ENCODE measurements around the gene LOXL3.

DNA sequence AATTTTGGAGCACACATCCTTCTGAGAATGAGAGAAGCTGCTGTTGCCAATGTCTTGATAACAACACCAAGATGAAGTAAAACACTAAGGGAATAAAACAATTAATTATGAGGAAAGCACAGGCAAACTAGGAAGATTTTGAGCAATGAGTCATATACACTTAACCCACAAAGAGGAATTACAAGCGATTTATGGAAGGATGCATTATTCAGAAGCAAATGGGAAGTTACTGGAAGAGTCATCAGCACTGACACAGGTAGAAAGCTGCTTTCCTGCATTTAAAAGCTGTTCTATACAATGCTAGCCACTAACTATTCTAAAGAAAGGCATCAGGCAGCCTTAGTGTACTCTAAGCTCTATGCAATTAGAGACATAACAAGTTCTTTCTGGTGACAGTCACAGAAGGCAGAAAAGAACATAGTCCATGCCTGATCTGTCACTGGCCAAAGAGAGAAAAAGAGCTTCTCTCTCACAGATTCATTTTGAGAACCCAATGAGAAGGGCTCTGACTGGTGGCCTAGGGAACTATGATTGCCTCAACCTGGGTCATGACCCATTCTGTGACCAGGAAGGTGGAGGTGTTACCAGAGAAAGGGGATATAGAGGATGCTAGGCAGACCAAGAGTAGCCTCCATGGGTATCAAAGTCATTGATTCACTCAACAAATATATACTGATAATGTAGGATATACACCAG is 49.0 kb upstream of the LOXL3 start:
- TF ChIP-seq, protein P1, sequence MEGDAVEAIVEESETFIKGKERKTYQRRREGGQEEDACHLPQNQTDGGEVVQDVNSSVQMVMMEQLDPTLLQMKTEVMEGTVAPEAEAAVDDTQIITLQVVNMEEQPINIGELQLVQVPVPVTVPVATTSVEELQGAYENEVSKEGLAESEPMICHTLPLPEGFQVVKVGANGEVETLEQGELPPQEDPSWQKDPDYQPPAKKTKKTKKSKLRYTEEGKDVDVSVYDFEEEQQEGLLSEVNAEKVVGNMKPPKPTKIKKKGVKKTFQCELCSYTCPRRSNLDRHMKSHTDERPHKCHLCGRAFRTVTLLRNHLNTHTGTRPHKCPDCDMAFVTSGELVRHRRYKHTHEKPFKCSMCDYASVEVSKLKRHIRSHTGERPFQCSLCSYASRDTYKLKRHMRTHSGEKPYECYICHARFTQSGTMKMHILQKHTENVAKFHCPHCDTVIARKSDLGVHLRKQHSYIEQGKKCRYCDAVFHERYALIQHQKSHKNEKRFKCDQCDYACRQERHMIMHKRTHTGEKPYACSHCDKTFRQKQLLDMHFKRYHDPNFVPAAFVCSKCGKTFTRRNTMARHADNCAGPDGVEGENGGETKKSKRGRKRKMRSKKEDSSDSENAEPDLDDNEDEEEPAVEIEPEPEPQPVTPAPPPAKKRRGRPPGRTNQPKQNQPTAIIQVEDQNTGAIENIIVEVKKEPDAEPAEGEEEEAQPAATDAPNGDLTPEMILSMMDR (optimal IDR thresholded peaks at IDR 0.05 in 1 of 3, IDR thresholded peaks at IDR 0.05 in 1 of 3, conservative IDR thresholded peaks at IDR 0.05 in 1 of 3; ENCODE audit: extremely low read depth in 1 of 3, insufficient read depth in 2 of 3, low read length in 3 of 3): no peak
- TF ChIP-seq EZH2 (IDR thresholded peaks at IDR 0.05; ENCODE audit: low read length): no peak

Data from keratinocyte (primary cell).